DOHH2 (cell line): ENCODE data around the gene EPN2.

Experiments used
- H3F3A ChIP-seq: fragments of 200-600 bp; sonication (generic), shearing (Covaris generic); 2 replicates; pipeline ENCODE4 v1.6.0; 2016; ENCODE audit warnings: antibody characterized with exemption, mild to moderate bottlenecking; ENCODE audit not compliant: control insufficient read depth, insufficient read depth
- H3K27ac ChIP-seq: fragments of 200-600 bp; sonication (generic); 2 replicates; pipeline ENCODE4 v1.5.1; 2014; ENCODE audit warnings: low read depth, mild to moderate bottlenecking, low read length, moderate library complexity
- H3K27me3 ChIP-seq: fragments of 200-600 bp; sonication (generic); 2 replicates; pipeline ENCODE4 v1.6.1; 2014; ENCODE audit warnings: mild to moderate bottlenecking, low read length, mixed read lengths; ENCODE audit not compliant: control insufficient read depth
- H3K36me3 ChIP-seq: fragments of 200-600 bp; sonication (generic); 2 replicates; pipeline ENCODE4 v1.6.1; 2014; ENCODE audit warnings: mild to moderate bottlenecking, low read length, moderate library complexity, mixed read lengths; ENCODE audit not compliant: control insufficient read depth
- H3K4me1 ChIP-seq: fragments of 200-600 bp; sonication (generic); 2 replicates; pipeline ENCODE4 v1.6.1; 2014; ENCODE audit warnings: mild to moderate bottlenecking, low read length, mixed read lengths; ENCODE audit not compliant: control insufficient read depth
- H3K4me2 ChIP-seq: fragments of 200-600 bp; sonication (generic); 2 replicates; pipeline ENCODE4 v1.6.0; 2014; ENCODE audit warnings: mild to moderate bottlenecking, low read length, moderate library complexity
- H3K4me3 ChIP-seq: fragments of 200-600 bp; sonication (generic); 2 replicates; pipeline ENCODE4 v1.5.1; 2014; ENCODE audit warnings: mild to moderate bottlenecking, low read length, mixed read lengths
- H3K79me2 ChIP-seq: fragments of 200-600 bp; sonication (generic); 2 replicates; pipeline ENCODE4 v1.6.1; 2014; ENCODE audit warnings: mild to moderate bottlenecking, low read length, mixed read lengths; ENCODE audit not compliant: control insufficient read depth
- H3K9me2 ChIP-seq: fragments of 200-600 bp; sonication (generic); replicated peaks from 2 replicates; pipeline ENCODE4 v1.6.1; 2014; ENCODE audit warnings: mild to moderate bottlenecking, low read length, mixed read lengths; ENCODE audit not compliant: control insufficient read depth
- H3K9me3 ChIP-seq: fragments of 200-600 bp; sonication (generic); 2 replicates; pipeline ENCODE4 v1.6.1; 2014; ENCODE audit warnings: antibody characterized with exemption, low read length, mixed read lengths; ENCODE audit not compliant: control insufficient read depth, insufficient read depth
- H4K20me1 ChIP-seq: fragments of 200-600 bp; sonication (generic); 2 replicates; pipeline ENCODE4 v1.6.0; 2014; ENCODE audit warnings: low read depth, mild to moderate bottlenecking, antibody characterized with exemption, low read length, moderate library complexity; ENCODE audit not compliant: control insufficient read depth, insufficient read depth
- CTCF ChIP-seq: fragments of 200-600 bp; sonication (generic); IDR thresholded peaks from one replicate; pipeline ENCODE4 v1.5.1; 2014; ENCODE audit warnings: antibody characterized with exemption, mild to moderate bottlenecking, low read depth, low read length; ENCODE audit not compliant: poor library complexity, severe bottlenecking
- EZH2phosphoT487 ChIP-seq: fragments of 200-600 bp; sonication (generic); IDR thresholded peaks from 2 replicates; pipeline ENCODE4 v1.6.1; 2017; ENCODE audit warnings: borderline replicate concordance, mild to moderate bottlenecking, antibody characterized with exemption, low read length, moderate library complexity, mixed read lengths

EPN2 gene

GRCh38 chr17:19316761-19317358 lies 79.7 kb downstream of the EPN2 start:
- Histone ChIP-seq H3F3A (0 out of 2 replicates have a peak, but pooled peaks cover 3% of the 10 kb centered on the region), H3K4me1 (peaks cover 13% of the 10 kb centered on the region), H3K9me3 (no peaks in the 10 kb centered on the region), H3K36me3 (no peaks in the 10 kb centered on the region), H4K20me1 (peaks cover 14% of the 10 kb centered on the region; the same call in 1 of the 2 replicates), H3K4me2 (peak overlapping the region; percentile 28; the same call in 1 of the 2 replicates), H3K79me2 (no peaks in the 10 kb centered on the region), H3K27me3 (peaks cover 65% of the 10 kb centered on the region), H3K9me2 (no peaks in the 10 kb centered on the region), H3K27ac (no peak overlapping the region), H3K4me3 (no peak overlapping the region)
- TF ChIP-seq EZH2phosphoT487 (no peak), CTCF (no peak)

- H3K27ac ChIP-seq: no peak overlapping the region
These were observed 80.4 kb downstream of the EPN2 start for GRCh38 chr17:19317359-19318095.

GRCh38 chr17:19318611-19319010 lies 81.4 kb downstream of the EPN2 start:
- no peaks in the 10 kb centered on the region for H3K9me3 ChIP-seq
- H3K4me1 ChIP-seq: peaks cover 13% of the 10 kb centered on the region
- no peaks in the 10 kb centered on the region for H3K79me2 ChIP-seq
- peaks cover 14% of the 10 kb centered on the region; the same call in 1 of the 2 replicates for H4K20me1 ChIP-seq
- no peaks in the 10 kb centered on the region for H3K9me2 ChIP-seq
- peaks cover 52% of the 10 kb centered on the region for H3K27me3 ChIP-seq
- H3K4me3 ChIP-seq: no peak overlapping the region
- no peak overlapping the region for H3K4me2 ChIP-seq
- TF ChIP-seq CTCF (no peak), EZH2phosphoT487 (no peak)
- H3K27ac ChIP-seq: no peak overlapping the region
- H3F3A ChIP-seq: 0 out of 2 replicates have a peak, but pooled peaks cover 3% of the 10 kb centered on the region
- no peaks in the 10 kb centered on the region for H3K36me3 ChIP-seq

More at GRCh38 chr17:19317359-19318095, 80.4 kb downstream of the EPN2 start:
- H3K9me2 ChIP-seq: no peaks in the 10 kb centered on the region
- H3K4me1 ChIP-seq: peaks cover 13% of the 10 kb centered on the region
- peak overlapping the region; percentile 28 for H3K4me2 ChIP-seq
- no peaks in the 10 kb centered on the region for H3K79me2 ChIP-seq
- H3K36me3 ChIP-seq: no peaks in the 10 kb centered on the region
- no peaks in the 10 kb centered on the region for H3K9me3 ChIP-seq
- H4K20me1 ChIP-seq: peaks cover 14% of the 10 kb centered on the region; the same call in 1 of the 2 replicates
- 0 out of 2 replicates have a peak, but pooled peaks cover 3% of the 10 kb centered on the region for H3F3A ChIP-seq
- no peak overlapping the region for H3K4me3 ChIP-seq
- TF ChIP-seq EZH2phosphoT487 (no peak), CTCF (peak; percentile 48)
- H3K27me3 ChIP-seq: peaks cover 58% of the 10 kb centered on the region
